Activated T-cell treated with anti-CD3 and anti-CD28 coated beads for 1 hour (primary cell): ENCODE measurements around the gene HSPA1L.

Source experiments
- DNase-seq: peaks from one replicate; pipeline ENCODE4 v3.0.0-alpha.2; 2020; ENCODE audit warnings: low read depth

HSPA1L gene

GRCh38 chr6:31781244-31782125, 33.6 kb downstream of the HSPA1L start:
- DNase-seq, result no peak

- DNase-seq, result no peak
Measured at GRCh38 chr6:31780507-31781243, 34.4 kb downstream of the HSPA1L start.

- DNase-seq, result no peak
Measured at GRCh38 chr6:31779908-31780307, 35.2 kb downstream of the HSPA1L start.

- DNase-seq, result no peak
Measured at GRCh38 chr6:31778999-31779885, 35.8 kb downstream of the HSPA1L start.

GRCh38 chr6:31778193-31778592, 36.9 kb downstream of the HSPA1L start:
- no peak for DNase-seq

- no peak for DNase-seq
Measured at GRCh38 chr6:31777667-31778050, 37.4 kb downstream of the HSPA1L start.

- peak; percentile 53 for DNase-seq
Measured at GRCh38 chr6:31776989-31777666, 38.0 kb downstream of the HSPA1L start, which contains the start of gene VWA7. VWA7 (minus strand) TSS chr6:31777328; CDS start chr6:31776779, 549 bp downstream.

GRCh38 chr6:31776485-31776988, 38.5 kb downstream of the HSPA1L start:
- no peak for DNase-seq

GRCh38 chr6:31775633-31776484, 39.2 kb downstream of the HSPA1L start:
- no peak for DNase-seq

GRCh38 chr6:31775184-31775583, 39.9 kb downstream of the HSPA1L start:
- no peak for DNase-seq

GRCh38 chr6:31771992-31772358, 43.1 kb downstream of the HSPA1L start:
- DNase-seq, result no peak

GRCh38 chr6:31770860-31771259, 44.2 kb downstream of the HSPA1L start:
- no peak for DNase-seq

- DNase-seq, result peak; percentile 75
Measured at GRCh38 chr6:31769684-31770371, 45.3 kb downstream of the HSPA1L start.

GRCh38 chr6:31768363-31769257, 46.5 kb downstream of the HSPA1L start:
- no peak for DNase-seq

- DNase-seq, result no peak
Measured at GRCh38 chr6:31767096-31767645, 47.9 kb downstream of the HSPA1L start.

GRCh38 chr6:31765910-31766794, 48.9 kb downstream of the HSPA1L start:
- DNase-seq, result no peak

- no peak for DNase-seq
Measured at GRCh38 chr6:31765559-31765909, 49.5 kb downstream of the HSPA1L start.

- DNase-seq, result no peak
Measured at GRCh38 chr6:31764198-31764597, 50.9 kb downstream of the HSPA1L start.
